Epidermal melanocyte (primary cell): ENCODE data around the gene HSPA1B.
"Not testable (repeated sequence)": the region's sequence is repeated elsewhere in the genome, so short reads cannot be mapped to it uniquely, and the experiment has no call there.

Experiments
- DNase-seq: peaks from one replicate; pipeline ENCODE4 v3.0.0; 2011; ENCODE audit warnings: low spot score; ENCODE audit not compliant: insufficient read length

The HSPA1B gene

DNA sequence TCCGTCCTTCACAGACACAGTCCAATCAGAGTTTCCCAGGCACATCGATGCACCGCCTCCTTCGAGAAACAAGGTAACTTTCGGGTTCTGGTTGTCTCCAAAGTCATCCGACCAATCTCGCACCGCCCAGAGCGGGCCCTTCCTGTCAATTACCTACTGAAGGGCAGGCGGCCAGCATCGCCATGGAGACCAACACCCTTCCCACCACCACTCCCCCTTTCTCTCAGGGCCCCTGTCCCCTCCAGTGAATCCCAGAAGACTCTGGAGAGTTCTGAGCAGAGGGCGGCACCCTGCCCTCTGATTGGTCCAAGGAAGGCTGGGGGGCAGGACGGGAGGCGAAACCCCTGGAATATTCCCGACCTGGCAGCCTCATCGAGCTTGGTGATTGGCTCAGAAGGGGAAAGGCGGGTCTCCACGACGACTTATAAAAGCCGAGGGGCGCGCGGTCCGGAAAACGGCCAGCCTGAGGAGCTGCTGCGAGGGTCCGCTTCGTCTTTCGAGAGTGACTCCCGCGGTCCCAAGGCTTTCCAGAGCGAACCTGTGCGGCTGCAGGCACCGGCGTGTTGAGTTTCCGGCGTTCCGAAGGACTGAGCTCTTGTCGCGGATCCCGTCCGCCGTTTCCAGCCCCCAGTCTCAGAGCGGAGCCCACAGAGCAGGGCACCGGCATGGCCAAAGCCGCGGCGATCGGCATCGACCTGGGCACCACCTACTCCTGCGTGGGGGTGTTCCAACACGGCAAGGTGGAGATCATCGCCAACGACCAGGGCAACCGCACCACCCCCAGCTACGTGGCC is at the start of gene HSPA1B:
Gene HSPA1B (plus strand): TSS at position 453 of the 794 bp plus-strand sequence. CDS start 213 bp downstream, at position 666.
- DNase-seq = peak; percentile 95

GRCh38 chr6:31778193-31778592 is 49.3 kb upstream of the HSPA1B start:
- DNase-seq = no peak

GRCh38 chr6:31778999-31779885 is 48.3 kb upstream of the HSPA1B start:
- no peak for DNase-seq

DNA sequence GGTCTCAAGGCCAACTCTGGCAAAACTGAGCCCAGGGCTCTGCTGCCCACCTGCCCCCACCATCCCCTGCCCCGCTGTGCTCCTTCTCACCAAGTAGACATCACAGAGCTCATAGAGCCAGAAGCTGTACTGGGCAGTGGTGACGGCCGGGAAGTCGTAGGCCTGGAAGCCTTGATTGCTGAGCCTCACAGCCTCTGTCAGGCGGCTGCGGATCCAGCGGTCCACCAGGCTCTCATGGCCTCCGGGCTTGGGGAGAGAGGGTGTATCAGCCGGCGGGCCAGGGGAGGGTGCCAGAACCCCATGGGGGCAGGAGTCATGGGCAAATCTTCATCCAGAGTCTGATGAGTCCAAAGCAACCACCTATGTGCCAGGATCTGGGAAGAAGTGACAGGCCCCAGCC is 47.6 kb upstream of the HSPA1B start:
- DNase-seq = no peak

DNA sequence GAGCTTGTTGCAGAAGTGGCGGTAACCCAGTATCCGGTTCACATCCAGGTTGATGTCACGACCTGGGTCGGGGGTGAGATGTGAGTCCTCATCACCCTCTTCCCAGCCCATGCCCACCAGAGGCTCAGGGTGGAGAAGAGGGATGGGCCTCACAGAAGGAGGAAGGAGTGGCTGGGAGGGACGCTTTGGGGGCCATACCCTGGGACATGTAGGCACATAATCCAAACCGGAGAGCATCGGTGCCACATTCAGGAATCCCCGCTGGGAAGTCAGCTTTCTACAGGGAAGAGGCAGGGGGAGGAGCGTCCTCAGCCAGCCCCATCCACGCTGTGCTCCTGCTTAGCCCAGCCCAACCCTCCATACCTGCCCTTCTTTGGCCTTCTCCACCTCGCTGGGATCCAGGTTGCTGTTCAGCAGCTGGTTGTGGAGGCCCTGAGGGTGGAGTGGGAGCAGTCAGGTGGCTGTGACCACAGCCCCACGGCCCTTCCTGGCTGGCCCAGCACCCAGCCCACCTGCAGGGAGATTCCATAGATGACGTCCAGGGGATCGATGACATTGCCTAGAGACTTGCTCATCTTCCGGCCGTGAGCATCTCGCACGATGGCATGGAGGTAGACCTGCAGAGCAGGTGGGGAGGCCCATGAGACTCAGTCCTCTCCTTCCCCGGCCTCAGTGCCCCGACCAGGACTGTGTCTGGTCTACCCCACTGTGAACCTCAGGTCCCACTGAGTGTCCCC is 46.9 kb upstream of the HSPA1B start:
- peak; percentile 1 for DNase-seq

- DNase-seq = no peak
Observed at GRCh38 chr6:31781244-31782125, 46.1 kb upstream of the HSPA1B start.

DNA sequence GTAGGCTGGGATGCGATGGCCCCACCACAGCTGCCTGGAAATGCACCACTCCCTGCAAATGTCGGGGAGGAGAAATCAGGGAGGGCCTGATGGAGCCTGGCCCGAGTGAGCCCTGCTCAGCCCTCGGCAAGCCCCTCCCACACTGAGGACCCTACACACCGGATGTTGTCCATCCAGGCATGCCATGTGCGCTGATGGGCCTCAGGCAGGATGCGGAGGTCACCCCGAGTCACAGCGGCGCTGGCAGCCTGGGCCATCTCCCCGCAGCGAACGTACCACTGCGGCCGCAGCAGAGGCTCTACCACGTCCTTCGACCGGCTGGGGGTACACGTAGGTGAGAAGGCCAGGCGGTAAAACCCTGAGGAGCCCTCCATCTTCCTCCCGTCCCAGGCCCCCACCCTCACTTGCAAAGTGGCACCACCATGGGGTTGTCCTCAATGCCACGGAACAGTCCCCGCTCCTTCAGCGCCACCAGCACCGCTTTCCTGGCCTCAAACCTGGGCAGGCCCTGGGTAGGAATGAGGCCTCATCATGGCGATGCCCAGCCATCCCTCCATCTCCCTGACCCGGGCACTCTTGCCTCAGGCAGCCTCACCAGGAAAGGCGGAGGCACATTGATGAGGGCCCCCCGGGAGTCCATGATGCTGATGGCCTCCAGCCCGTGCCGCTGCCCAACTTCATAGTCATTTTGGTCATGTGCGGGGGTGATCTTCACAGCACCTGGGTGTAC is 45.2 kb upstream of the HSPA1B start:
- peak; percentile 5 for DNase-seq

DNA sequence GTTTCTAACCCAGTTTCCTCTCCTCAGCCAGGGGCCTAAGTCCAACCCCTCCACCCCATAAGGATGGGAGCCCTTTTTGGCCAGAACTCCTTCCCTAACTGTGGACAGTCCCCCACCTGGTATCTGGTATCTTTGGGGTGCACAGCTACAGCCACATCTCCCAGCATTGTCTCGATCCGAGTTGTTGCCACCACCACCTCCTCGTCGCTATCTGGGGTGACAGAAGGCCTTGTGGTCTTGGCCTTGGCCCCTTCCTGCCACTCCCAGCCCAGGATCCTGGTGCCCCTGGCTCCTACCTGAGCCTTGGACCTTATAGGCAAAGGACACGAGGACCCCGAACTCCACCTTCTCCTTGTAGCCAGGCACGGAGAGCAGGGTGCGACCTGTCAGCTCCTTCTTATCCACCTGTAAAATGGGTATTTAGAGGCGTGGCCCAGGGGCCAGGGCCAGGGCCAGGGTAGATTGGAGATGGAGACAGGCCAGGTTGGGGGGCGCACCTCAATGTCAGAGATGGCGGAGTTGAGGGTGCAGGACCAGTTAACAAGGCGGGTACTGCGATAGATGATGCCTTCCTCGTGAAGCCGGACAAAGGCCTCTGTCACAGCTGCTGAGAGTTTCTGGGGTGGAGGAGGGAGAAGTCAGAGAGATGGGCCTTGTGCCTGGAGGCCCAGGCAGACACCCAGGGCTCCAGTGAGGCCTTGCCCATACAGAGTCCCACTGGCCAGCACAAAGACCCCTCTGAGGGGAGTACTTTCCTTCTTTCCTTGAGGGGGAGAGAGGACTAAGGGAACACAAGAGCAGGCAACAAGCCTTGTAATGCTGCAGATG is 43.2 kb upstream of the HSPA1B start:
- DNase-seq = peak; percentile 3

- peak; percentile 8 for DNase-seq
Observed at GRCh38 chr6:31785475-31785874, 42.1 kb upstream of the HSPA1B start.

GRCh38 chr6:31791324-31792089 is 36.0 kb upstream of the HSPA1B start:
- peak; percentile 90 for DNase-seq

DNA sequence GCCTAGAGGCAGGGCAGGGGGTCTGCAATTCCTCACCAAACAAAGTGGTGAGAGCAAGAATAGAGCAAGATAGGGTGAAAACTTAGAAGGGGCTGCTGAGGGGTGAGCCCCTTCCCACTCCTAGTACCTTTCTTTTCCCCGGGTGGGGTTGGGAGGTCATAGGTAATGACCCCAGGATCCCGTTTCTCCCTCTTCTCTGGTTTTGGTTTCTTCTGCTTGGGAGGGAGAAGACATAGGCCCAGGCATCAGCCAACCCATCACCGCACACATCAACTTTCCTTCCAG is 35.5 kb upstream of the HSPA1B start:
- no peak for DNase-seq

- no peak for DNase-seq
Observed at GRCh38 chr6:31792761-31793171, 34.8 kb upstream of the HSPA1B start.

GRCh38 chr6:31793927-31794245 is 33.7 kb upstream of the HSPA1B start:
- not testable (repeated sequence) for DNase-seq

DNA sequence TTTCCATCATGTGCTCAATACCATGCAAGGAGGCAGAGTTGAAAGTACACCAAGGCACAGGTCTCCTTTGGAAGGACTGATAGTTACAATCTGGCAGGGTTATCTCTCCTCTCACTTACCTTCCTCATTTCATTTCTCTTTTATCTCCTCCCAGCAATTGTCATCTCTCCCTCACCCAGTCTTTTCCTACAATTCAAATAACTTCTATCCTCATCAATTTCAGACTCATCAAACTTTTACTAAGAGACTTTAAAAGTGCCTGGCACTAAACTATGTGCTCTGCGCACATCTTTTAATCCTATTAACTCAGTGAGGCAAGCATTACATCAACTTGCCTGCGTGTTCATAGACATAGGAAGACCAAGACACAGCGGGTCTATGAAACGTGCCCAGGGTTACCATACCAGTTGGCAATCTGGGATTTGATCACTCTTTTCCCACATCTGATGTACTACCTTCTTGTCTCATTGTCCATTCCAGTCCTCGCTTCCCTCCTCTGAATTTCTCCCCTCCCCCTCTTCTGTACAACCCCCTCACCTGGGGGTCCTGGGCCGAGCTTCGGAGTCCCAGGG is 33.2 kb upstream of the HSPA1B start:
- DNase-seq = no peak

GRCh38 chr6:31794866-31795615 is 32.5 kb upstream of the HSPA1B start:
- DNase-seq = no peak

GRCh38 chr6:31795616-31796298 is 31.8 kb upstream of the HSPA1B start, which contains the start of gene VARS1:
VARS1 (minus strand) TSS chr6:31795752; CDS start chr6:31795217, 535 bp downstream.
- peak; percentile 99 for DNase-seq

DNA sequence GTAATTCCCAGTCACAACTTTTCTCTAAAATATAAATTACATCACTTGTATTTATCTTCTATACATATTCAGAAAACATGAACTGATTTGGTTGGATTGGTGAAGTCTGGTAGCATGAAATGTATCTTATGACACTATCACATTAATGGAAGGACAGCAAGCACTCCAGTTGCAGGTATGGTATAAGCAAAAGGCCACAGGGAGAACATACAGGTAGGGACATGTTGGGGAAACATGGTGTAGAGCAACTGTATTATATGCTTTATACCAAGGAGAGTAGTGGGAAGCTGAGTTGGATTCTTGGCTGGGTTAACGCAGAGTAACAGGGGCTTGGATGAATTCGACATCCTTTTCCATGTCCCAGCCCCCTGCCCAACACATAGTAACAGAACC is 30.5 kb upstream of the HSPA1B start:
- DNase-seq = no peak
